KOPT-K1 (cell line): ENCODE measurements around the gene HK1.

Experiments used
- H3K27ac ChIP-seq: fragments of 200-600 bp; sonication (generic); 2 replicates; pipeline ENCODE4 v1.5.1; 2016; ENCODE audit warnings: antibody characterized with exemption, mild to moderate bottlenecking, low read depth, low read length; ENCODE audit not compliant: poor library complexity, severe bottlenecking
- H3K36me3 ChIP-seq: fragments of 200-600 bp; sonication (generic); 2 replicates; pipeline ENCODE4 v1.5.1; 2017; ENCODE audit warnings: antibody characterized with exemption, mild to moderate bottlenecking, low read length, moderate library complexity; ENCODE audit not compliant: insufficient read depth
- H3K9me3 ChIP-seq: fragments of 200-600 bp; sonication (generic); 2 replicates; pipeline ENCODE4 v1.5.1; 2017; ENCODE audit warnings: antibody characterized with exemption, low read length, mild to moderate bottlenecking; ENCODE audit not compliant: insufficient read depth, poor library complexity, severe bottlenecking

HK1 gene

GRCh38 chr10:69353977-69354635 is 75.8 kb downstream of the HK1 start:
- Histone ChIP-seq H3K27ac (peak overlapping the region; percentile 57), H3K9me3 (no peaks in the 10 kb centered on the region), H3K36me3 (peaks cover 16% of the 10 kb centered on the region; the same call in 1 of the 2 replicates)

- Histone ChIP-seq H3K27ac (no peak overlapping the region), H3K9me3 (no peaks in the 10 kb centered on the region), H3K36me3 (peaks cover 14% of the 10 kb centered on the region)
Measured at GRCh38 chr10:69356187-69356586, 77.9 kb downstream of the HK1 start.

GRCh38 chr10:69358148-69358795 is 80.0 kb downstream of the HK1 start:
- no peaks in the 10 kb centered on the region for H3K9me3 ChIP-seq
- H3K36me3 ChIP-seq: peaks cover 24% of the 10 kb centered on the region
- H3K27ac ChIP-seq: no peak overlapping the region

DNA sequence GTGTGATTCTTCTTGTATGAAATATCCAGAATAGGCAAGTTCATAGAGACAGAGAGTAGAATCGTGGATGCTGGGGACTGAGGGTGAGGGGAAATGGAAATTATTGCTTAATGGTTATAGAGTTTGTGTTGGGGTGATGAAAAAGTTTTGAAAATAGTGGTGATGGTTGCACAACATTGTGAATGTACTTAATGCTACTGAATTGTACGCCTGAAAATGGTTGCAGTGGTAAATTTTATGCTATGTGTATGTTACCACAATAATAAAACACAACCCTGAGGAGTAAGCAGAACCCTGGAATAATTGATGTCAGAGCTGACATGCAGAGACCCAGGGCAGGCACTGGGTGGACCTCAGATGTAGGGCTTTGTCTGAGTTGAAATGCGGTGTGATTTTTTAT is 80.9 kb downstream of the HK1 start:
- peaks cover 25% of the 10 kb centered on the region for H3K36me3 ChIP-seq
- H3K9me3 ChIP-seq: no peaks in the 10 kb centered on the region
- peak overlapping the region; percentile 54 for H3K27ac ChIP-seq

- H3K36me3 ChIP-seq: peaks cover 30% of the 10 kb centered on the region
- H3K27ac ChIP-seq: peak overlapping the region; percentile 54
Measured at GRCh38 chr10:69359594-69359993, 81.3 kb downstream of the HK1 start.

DNA sequence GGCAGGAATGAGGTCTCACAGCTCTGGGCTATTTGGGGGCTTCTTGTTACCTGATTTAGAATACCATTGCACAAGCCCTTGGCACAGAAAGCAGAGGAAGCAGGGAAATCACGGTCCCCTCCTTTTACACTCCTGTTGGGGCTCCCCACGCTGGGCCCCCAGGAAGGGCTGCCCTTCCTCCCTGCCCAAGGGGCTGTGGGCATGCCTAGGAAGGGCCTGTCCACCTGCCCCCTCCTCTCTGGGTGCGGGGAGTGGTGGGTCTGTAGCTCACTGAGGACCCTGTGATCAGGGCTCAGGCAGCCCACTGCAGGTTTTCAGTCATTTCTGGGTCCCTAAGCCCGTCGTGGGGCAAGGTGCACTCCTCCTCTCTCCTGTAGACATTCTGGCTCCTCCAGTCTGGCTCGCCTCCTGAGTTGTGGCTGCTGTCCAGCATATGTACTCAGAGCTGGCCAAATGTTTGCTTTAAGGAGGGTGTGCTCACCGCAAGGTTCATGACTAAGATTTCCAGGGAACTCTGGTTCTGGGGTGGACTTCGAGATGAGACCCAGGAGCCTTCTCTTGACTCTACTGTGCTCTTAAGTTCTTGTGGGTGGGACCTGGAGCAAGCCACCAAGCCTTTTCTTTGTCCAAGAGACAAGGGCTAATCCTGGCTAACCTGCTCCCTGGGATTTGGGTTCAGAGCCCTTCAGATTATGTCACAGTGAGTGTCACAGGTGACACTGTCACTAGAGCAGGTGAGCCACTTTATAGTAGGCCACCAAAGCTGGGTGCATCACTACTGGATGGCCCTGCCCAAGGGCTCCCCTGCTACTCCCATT is 82.4 kb downstream of the HK1 start:
- peaks cover 41% of the 10 kb centered on the region for H3K36me3 ChIP-seq
- H3K27ac ChIP-seq: peak overlapping the region; percentile 54
- H3K9me3 ChIP-seq: no peaks in the 10 kb centered on the region

More at GRCh38 chr10:69359594-69359993, 81.3 kb downstream of the HK1 start:
- H3K9me3 ChIP-seq: no peaks in the 10 kb centered on the region

GRCh38 chr10:69361303-69361614 is 83.0 kb downstream of the HK1 start:
- no peak overlapping the region for H3K27ac ChIP-seq
- H3K9me3 ChIP-seq: no peaks in the 10 kb centered on the region
- peaks cover 46% of the 10 kb centered on the region for H3K36me3 ChIP-seq

- Histone ChIP-seq H3K36me3 (peaks cover 59% of the 10 kb centered on the region), H3K9me3 (no peaks in the 10 kb centered on the region), H3K27ac (no peak overlapping the region)
Measured at GRCh38 chr10:69362471-69362954, 84.2 kb downstream of the HK1 start.

DNA sequence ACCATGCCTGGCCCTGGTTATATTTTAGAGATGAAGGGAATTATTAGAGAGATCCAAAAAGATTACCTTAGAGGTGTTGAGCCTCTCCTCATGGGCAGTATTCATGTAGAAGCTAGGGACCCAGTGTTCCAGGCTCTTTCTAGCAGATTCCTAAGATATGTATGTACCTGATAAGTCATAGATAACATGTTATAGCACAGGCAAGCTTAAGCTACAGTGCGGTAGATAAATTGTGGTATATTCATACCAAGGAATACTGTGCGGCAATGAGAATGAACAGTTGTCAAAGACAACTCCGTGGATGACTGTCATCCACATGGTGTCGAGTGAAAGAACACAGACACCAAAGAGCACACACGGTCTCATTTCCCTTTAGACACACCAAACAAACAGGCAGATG is 85.4 kb downstream of the HK1 start:
- no peaks in the 10 kb centered on the region for H3K9me3 ChIP-seq
- peaks cover 70% of the 10 kb centered on the region for H3K36me3 ChIP-seq

GRCh38 chr10:69364232-69364940 is 86.1 kb downstream of the HK1 start:
- Histone ChIP-seq H3K36me3 (peaks cover 77% of the 10 kb centered on the region), H3K27ac (no peak overlapping the region)

More for the DNA sequence above, 85.4 kb downstream of the HK1 start:
- H3K27ac ChIP-seq: no peak overlapping the region

GRCh38 chr10:69366738-69367137 is 88.4 kb downstream of the HK1 start:
- Histone ChIP-seq H3K36me3 (peaks cover 83% of the 10 kb centered on the region), H3K27ac (no peak overlapping the region)

More at GRCh38 chr10:69364232-69364940, 86.1 kb downstream of the HK1 start:
- no peaks in the 10 kb centered on the region for H3K9me3 ChIP-seq

GRCh38 chr10:69367469-69367868 is 89.2 kb downstream of the HK1 start:
- no peaks in the 10 kb centered on the region for H3K9me3 ChIP-seq
- no peak overlapping the region for H3K27ac ChIP-seq
- H3K36me3 ChIP-seq: peaks cover 89% of the 10 kb centered on the region

More at GRCh38 chr10:69366738-69367137, 88.4 kb downstream of the HK1 start:
- H3K9me3 ChIP-seq: no peaks in the 10 kb centered on the region

- no peaks in the 10 kb centered on the region for H3K9me3 ChIP-seq
- peaks cover 96% of the 10 kb centered on the region for H3K36me3 ChIP-seq
- H3K27ac ChIP-seq: no peak overlapping the region
Measured at GRCh38 chr10:69372126-69372980, 94.1 kb downstream of the HK1 start.

DNA sequence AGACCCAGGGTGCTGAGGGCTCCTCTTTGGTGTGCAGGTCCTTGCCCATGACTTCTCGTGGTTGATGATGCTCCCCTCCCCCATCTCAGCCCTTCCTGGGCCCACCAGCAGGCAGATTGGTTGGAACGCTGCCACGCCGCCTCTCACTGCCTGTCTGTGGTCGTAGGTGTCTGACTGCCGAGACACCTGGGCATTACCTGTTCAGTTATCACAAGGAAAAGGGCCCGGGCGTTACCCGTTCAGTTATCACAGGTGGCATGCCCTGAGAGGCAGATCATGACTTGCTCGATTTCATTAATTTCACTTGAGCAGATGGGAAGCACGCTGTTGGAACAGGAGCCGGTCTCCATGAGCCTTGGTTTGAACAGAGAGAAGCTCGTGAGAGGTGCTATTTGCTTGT is 95.9 kb downstream of the HK1 start:
- Histone ChIP-seq H3K36me3 (peaks cover 97% of the 10 kb centered on the region), H3K27ac (no peak overlapping the region), H3K9me3 (no peaks in the 10 kb centered on the region)
